Measurements from ENCODE around the gene CHRM1. TPM values are rescaled to one million over a fixed set of nuclear protein-coding genes. Genes with fewer than 3 reads are reported as not detected.

CHRM1 gene
- total RNA-seq (1.3 and 1.4 TPM in 2 replicates), polyA plus RNA-seq (0.97 and 1.6 TPM in 2 replicates)

DNA sequence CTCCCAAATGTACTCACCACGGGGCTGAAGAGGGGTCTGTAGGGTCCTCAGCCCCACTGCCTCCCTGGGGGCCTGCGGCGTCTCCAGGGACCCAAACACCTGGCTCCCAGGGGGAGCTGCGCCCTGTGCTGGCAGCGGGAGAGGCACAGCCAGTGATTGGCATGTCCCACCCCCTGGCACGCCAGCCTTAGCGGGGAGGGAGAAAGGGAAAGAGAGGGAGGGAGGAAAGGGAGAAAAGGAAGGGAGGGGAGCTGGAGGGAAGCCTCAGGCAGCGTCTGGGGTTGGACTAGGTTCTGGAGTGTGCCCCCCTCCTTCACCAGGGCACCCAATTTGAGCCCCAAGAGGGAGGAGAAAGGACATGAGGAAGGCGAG, at the start of gene CHRM1:
Gene CHRM1 (minus strand): TSS at position 163 of the 372 bp plus-strand sequence. CDS start 10,263 bp downstream, outside the sequence.
- Histone ChIP-seq H3K27me3 (peaks cover 24% of the 10 kb centered on the region), H3K36me3 (no peaks in the 10 kb centered on the region), H3K9me3 (ENCODE audit: low read depth) (no peaks in the 10 kb centered on the region), H3K4me3 (no peak within 1 kb of the TSS), H3K4me1 (ENCODE audit: low read depth) (peaks cover 39% of the 10 kb centered on the region), H3K27ac (peak within 1 kb of the TSS; percentile 78)
- TF ChIP-seq CTCF (IDR thresholded peaks at IDR 0.05; ENCODE audit: low read depth, low read length): no peak
- DNase-seq (ENCODE audit: low read depth in 1 of 2, low spot score in 1 of 2): no peak

DNA sequence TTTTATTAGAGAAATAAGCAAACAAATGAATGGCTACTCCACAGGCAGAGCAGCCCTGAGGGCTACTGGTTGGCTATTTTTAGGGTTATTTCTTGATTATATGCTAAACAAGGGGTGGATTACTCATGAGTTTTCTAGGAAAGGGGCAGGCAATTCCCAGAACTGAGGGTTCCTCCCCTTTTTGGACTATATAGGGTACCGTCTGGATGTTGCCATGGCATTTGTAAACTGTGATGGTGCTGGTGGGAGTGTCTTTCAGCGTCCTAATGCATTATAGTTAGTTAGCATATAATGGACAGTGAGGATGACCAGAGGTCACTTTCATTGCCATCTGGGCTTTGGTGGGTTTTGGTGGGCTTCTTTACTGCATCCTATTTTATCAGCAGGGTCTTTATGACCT, 44.4 kb upstream of the CHRM1 start:
- no peak for DNase-seq (ENCODE audit: low read depth in 1 of 2, low spot score in 1 of 2)
- Histone ChIP-seq H3K27ac (no peak overlapping the region), H3K4me1 (ENCODE audit: low read depth) (no peaks in the 10 kb centered on the region), H3K27me3 (peaks cover 3% of the 10 kb centered on the region), H3K36me3 (no peaks in the 10 kb centered on the region), H3K4me3 (no peak overlapping the region), H3K9me3 (ENCODE audit: low read depth) (no peaks in the 10 kb centered on the region)
- no peak for TF ChIP-seq CTCF (IDR thresholded peaks at IDR 0.05; ENCODE audit: low read depth, low read length)

DNA sequence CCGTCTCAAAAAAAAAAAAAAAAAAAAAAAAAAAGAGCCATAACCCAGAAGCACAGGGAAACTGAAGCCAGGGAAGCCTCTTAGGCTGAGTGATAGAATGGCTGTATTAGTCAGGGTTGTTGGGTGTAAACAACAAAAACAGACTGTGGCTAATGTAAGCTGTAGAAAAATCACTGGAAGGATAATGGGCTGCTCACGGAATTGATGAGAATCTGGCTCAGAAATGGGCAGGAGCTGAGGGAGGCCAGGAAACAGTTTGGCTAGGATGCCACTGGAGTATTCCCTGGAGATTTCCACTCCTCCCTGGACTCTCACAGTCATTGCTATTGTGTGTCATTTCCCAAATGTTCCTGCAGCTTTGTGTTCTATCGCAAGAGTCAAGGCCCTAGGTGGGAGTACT, 41.2 kb upstream of the CHRM1 start:
- peaks cover 5% of the 10 kb centered on the region for H3K4me1 ChIP-seq (ENCODE audit: low read depth)
- H3K27ac ChIP-seq: no peak overlapping the region
- no peaks in the 10 kb centered on the region for H3K27me3 ChIP-seq
- H3K4me3 ChIP-seq: no peak overlapping the region
- H3K9me3 ChIP-seq (ENCODE audit: low read depth): no peaks in the 10 kb centered on the region
- no peak for DNase-seq (ENCODE audit: low read depth in 1 of 2, low spot score in 1 of 2)
- no peak for TF ChIP-seq CTCF (IDR thresholded peaks at IDR 0.05; ENCODE audit: low read depth, low read length)
- no peaks in the 10 kb centered on the region for H3K36me3 ChIP-seq

DNA sequence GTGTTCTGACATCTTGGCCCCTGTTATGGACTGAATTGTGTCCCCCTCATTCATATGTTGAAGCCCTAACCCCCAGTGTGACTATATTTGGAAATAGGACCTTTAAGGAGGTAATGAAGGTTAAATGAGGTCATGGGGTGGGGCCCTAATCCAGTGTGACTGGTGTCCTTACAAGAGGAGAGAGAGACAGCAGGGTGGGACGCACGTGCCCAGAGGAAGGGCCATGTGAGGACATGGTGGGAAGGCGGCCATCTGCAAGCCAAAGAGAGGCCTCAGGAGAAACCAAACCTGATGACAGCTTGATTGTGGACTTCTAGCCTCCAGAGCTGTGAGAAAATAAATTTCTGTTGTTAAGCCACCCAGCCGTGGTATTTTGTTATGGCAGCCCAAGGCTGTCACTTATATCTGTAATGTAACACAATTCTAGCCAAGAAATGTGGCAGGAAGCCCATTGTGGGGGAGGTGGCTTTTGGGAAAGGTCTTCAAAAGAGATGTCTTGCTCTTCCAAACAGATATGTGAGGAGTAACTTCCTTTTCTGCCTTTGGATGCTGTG, 39.9 kb upstream of the CHRM1 start:
- H3K36me3 ChIP-seq: no peaks in the 10 kb centered on the region
- no peak for TF ChIP-seq CTCF (IDR thresholded peaks at IDR 0.05; ENCODE audit: low read depth, low read length)
- no peaks in the 10 kb centered on the region for H3K9me3 ChIP-seq (ENCODE audit: low read depth)
- no peak overlapping the region for H3K27ac ChIP-seq
- peaks cover 5% of the 10 kb centered on the region for H3K4me1 ChIP-seq (ENCODE audit: low read depth)
- no peak overlapping the region for H3K4me3 ChIP-seq
- DNase-seq (ENCODE audit: low read depth in 1 of 2, low spot score in 1 of 2): peak in 1 of 2 donors; percentile 21
- no peaks in the 10 kb centered on the region for H3K27me3 ChIP-seq

- Histone ChIP-seq H3K4me3 (no peak overlapping the region), H3K27ac (peak overlapping the region; percentile 10), H3K36me3 (no peaks in the 10 kb centered on the region), H3K9me3 (ENCODE audit: low read depth) (no peaks in the 10 kb centered on the region), H3K4me1 (ENCODE audit: low read depth) (peaks cover 5% of the 10 kb centered on the region), H3K27me3 (no peaks in the 10 kb centered on the region)
- no peak for DNase-seq (ENCODE audit: low read depth in 1 of 2, low spot score in 1 of 2)
- TF ChIP-seq CTCF (IDR thresholded peaks at IDR 0.05; ENCODE audit: low read depth, low read length): no peak
Measured at GRCh38 chr11:62959422-62959980, 38.3 kb upstream of the CHRM1 start.
